Keratinocyte (primary cell): ENCODE measurements around the gene ATP6V1E1.

Experiments used
- CTCF ChIP-seq, 3 experiments: IDR thresholded peaks in 1 of 3; conservative IDR thresholded peaks in 1 of 3; optimal IDR thresholded peaks in 1 of 3; 2 replicates in 2 of 3; 3 replicates in 1 of 3; pipeline versions ENCODE3 to v1.5.1; 2011; ENCODE audit warnings: low read length in 3 of 3, mild to moderate bottlenecking in 3 of 3, moderate library complexity in 2 of 3, control low read depth in 1 of 3, inconsistent platforms in 1 of 3; ENCODE audit not compliant: insufficient read depth in 2 of 3; ENCODE audit errors: extremely low read depth in 1 of 3
- EZH2 ChIP-seq: IDR thresholded peaks from one replicate; pipeline ENCODE4 v1.6.1; 2012; ENCODE audit warnings: inconsistent platforms, mild to moderate bottlenecking, low read length, moderate library complexity

GRCh38 chr22:17629173-17629489, 582 bp upstream of the ATP6V1E1 start:
- TF ChIP-seq CTCF (optimal IDR thresholded peaks at IDR 0.05 in 1 of 3, IDR thresholded peaks at IDR 0.05 in 1 of 3, conservative IDR thresholded peaks at IDR 0.05 in 1 of 3; ENCODE audit: extremely low read depth in 1 of 3, insufficient read depth in 2 of 3, low read length in 3 of 3) (no peak), EZH2 (no peak)
